Activated CD4-positive, alpha-beta T cell treated with anti-CD3 and anti-CD28 coated beads for 1 hour (primary cell): ENCODE results near the gene GPR37L1.
"Not testable (repeated sequence)": the region's sequence is repeated elsewhere in the genome, so short reads cannot be mapped to it uniquely, and the experiment has no call there.

Source experiments
- DNase-seq: peaks from one replicate; pipeline ENCODE4 v3.0.0-alpha.2; 2020

Gene GPR37L1

DNA sequence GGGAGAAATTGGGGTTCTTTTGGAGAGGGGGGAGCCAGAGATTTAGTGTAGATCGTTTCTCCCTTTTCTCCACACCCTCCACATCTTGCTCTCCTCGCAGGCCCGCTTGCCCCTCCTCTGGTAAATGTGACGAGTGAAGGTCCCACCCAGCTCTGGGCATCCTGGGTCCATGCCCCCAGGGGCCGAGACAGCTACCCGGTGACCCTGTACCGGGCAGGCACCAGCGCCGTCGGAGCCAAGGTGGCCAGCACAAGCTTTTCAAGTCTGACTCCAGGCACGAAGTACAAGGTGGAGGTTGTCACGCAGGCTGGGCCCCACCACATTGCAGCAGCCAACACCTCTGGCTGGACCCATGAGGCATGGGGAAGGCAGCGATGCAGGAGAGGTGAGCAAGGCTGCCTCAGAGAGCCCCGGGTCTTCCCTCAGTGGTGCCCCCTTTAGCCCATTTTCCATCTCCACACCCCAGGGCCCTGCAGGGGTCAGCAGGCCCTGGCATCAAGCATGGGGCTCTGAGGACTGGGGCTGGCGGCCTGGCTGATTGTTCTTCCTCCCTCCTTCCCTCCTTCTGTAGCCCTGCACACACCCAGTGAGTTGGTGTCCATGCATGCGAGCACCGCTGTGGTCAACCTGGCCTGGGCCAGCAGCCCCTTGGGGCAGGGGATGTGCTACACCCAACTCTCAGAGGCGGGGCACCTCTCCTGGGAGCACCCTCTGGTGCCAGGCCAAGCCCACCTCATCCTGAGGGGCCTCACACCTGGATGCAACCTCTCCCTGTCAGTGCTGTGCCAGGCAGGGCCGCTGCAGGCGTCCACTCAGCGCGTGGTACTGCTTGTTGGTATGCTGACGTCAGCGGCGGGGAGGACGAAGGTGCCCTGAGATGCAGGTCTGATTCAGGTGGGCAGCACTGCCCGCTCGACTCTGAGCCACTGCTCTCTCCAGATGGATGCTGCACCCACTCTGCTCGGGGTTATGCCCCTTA, 54.5 kb downstream of the GPR37L1 start:
- DNase-seq, result no peak

DNA sequence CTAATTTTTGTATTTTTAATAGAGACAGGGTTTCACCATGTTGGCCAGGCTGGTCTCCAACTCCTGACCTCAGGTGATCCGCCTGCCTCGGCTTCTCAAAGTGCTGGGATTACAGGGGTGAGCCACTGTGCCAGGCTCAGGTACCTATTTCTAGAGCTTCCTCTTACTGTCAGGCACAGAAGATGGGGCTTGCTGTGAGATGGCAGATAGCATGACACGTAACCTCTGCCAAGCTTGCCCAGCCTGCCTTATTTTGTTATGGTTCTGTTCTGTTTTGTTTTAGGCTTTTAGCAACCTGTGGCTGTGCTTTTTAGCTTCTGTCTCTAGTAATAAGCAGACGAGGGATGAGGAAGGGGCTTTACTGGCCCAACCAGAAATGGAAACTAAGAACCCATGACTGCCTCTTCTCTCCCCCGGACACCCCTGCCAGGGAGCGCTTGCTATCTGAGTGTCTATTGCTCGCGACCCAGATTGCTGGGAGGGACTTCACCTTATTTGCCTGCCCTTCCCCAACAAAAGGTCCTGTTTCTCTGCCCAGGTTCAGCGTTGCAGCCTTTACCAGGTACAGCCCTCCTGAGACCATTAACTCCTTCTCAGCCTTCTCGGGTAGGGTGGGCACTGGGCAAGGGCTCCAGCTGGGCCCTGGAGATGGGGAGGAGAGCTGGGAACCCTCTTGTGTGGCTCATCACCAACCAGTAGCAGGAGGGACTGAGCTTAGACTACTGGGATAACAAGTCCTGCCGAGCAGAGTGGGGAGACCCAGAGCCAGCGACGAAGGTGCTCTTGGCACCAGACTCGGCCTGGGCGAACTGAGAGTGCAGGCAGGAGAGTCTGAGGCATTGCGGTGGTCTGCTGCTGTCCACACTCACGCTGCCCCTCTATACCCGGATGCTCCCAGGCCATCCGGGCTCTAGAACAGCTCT, 57.4 kb downstream of the GPR37L1 start:
- no peak for DNase-seq

DNA sequence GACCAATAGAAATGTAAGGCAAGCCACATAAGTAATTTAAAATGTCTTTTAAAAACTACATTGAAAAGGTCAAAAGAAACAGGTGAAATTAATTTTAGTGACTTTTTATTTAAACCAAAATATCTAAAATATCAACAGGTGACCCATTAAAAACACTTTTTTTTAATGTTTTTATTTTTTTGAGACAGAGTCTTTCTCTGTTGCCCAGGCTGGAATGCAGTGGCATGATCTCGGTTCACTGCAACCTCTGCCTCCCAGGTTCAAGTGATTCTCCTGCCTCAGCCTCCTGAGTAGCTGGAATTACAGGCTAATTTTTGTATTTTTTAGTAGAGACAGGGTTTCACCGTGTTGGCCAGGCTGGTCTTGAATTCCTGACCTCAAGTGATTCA, 58.0 kb downstream of the GPR37L1 start:
- DNase-seq, result not testable (repeated sequence)

DNA sequence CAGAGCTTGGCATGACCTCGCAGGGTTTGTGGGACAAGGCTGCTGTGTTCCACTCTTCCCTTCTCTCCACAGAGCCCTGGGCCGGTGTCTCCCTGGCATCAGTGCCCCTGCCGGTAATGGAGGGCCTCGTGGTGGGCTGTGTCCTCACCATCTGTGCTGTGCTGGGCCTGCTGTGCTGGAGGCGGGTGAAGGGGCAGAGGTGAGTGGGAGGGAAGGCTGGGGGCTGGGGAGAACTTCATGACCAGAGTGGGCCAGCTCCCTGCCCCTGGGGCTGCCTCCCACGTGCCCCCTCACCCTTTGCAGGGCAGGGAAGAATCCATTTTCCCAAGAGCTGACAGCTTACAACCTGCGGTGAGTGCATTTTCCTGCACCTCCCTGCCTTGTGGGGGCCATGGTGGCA, 58.9 kb downstream of the GPR37L1 start:
- no peak for DNase-seq

DNA sequence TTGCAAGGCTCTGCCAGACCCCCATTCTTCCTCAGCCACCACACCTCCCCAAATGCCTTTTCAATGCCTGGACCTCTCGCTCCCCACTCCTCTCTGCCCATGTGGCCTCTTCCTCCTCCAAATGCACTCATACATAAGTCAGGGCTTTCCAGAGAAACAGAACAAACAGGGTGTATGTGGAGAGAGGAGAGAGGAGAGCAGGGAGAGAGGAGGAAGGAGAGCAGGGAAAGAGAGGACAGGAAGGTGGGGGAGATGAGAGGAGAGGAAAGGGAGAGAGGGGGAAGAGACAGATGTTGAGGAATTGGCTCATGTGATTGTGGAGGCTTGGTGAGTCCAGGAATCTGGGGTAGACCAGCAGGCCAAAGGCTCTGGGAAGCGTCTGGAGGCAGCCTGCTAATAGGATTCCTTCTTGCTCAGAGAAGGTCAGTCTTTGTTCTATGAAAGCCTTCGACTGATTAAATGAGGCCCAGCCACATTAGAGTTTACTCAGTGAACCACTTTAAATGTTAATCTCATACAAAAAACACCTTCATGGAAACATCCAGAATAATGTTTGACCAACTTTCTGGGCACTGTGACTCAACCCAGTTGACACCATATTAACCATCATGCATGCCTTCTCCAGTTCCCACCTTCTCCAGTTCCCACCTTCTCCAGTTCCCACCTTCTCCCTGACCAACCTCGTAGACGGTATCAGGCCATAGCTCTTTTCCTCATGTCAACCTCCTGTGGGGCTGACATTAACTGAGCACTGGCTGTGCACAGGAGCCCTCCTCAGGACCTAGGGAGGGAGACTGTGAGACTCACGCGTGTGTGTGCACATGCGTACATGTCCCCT, 59.5 kb downstream of the GPR37L1 start:
- no peak for DNase-seq
